ENCODE results near the gene SEMA6A. TPM values are rescaled to one million over a fixed set of nuclear protein-coding genes. Genes with fewer than 3 reads are reported as not detected.

The SEMA6A gene
- total RNA-seq, 1 donor = under 0.01 TPM

- H3K27ac ChIP-seq (ENCODE audit: low read depth, low read length) = no peak overlapping the region
- no peaks in the 10 kb centered on the region for H4K20me1 ChIP-seq (ENCODE audit: insufficient read depth, low read length)
- H3K9me3 ChIP-seq (ENCODE audit: low read depth, low read length) = no peaks in the 10 kb centered on the region
- H3K4me3 ChIP-seq (ENCODE audit: insufficient read depth, low read length) = no peak overlapping the region
- H3K79me2 ChIP-seq (ENCODE audit: insufficient read depth, low read length) = no peaks in the 10 kb centered on the region
- H3K36me3 ChIP-seq (ENCODE audit: insufficient read depth, low read length) = no peaks in the 10 kb centered on the region
- H3K4me1 ChIP-seq (ENCODE audit: insufficient read depth, low read length) = peaks cover 19% of the 10 kb centered on the region
- H3K4me2 ChIP-seq (ENCODE audit: insufficient read depth, low read length) = no peak overlapping the region
- no peak overlapping the region for H2AFZ ChIP-seq (ENCODE audit: low read length)
- no peak for DNase-seq (ENCODE audit: insufficient read length, low spot score, missing footprints)
- TF ChIP-seq CTCF (IDR thresholded peaks at IDR 0.05; ENCODE audit: extremely low read depth, low read depth, low read length) = no peak
- H3K27me3 ChIP-seq (ENCODE audit: insufficient read depth, low read length) = no peaks in the 10 kb centered on the region
Observed at GRCh38 chr5:116451066-116451465, 123.6 kb downstream of the SEMA6A start.

- Histone ChIP-seq H3K79me2 (ENCODE audit: insufficient read depth, low read length) (no peaks in the 10 kb centered on the region), H3K4me1 (ENCODE audit: insufficient read depth, low read length) (peaks cover 9% of the 10 kb centered on the region), H3K27me3 (ENCODE audit: insufficient read depth, low read length) (no peaks in the 10 kb centered on the region), H3K4me3 (ENCODE audit: insufficient read depth, low read length) (no peak overlapping the region), H3K27ac (ENCODE audit: low read depth, low read length) (no peak overlapping the region), H3K4me2 (ENCODE audit: insufficient read depth, low read length) (no peak overlapping the region), H3K9me3 (ENCODE audit: low read depth, low read length) (no peaks in the 10 kb centered on the region), H2AFZ (ENCODE audit: low read length) (no peak overlapping the region), H3K36me3 (ENCODE audit: insufficient read depth, low read length) (no peaks in the 10 kb centered on the region), H4K20me1 (ENCODE audit: insufficient read depth, low read length) (no peaks in the 10 kb centered on the region)
- no peak for TF ChIP-seq CTCF (IDR thresholded peaks at IDR 0.05; ENCODE audit: extremely low read depth, low read depth, low read length)
- no peak for DNase-seq (ENCODE audit: insufficient read length, low spot score, missing footprints)
Observed at GRCh38 chr5:116449458-116449857, 125.2 kb downstream of the SEMA6A start.

- H3K4me1 ChIP-seq (ENCODE audit: insufficient read depth, low read length) = peaks cover 4% of the 10 kb centered on the region
- H3K79me2 ChIP-seq (ENCODE audit: insufficient read depth, low read length) = no peaks in the 10 kb centered on the region
- no peak for DNase-seq (ENCODE audit: insufficient read length, low spot score, missing footprints)
- no peaks in the 10 kb centered on the region for H3K27me3 ChIP-seq (ENCODE audit: insufficient read depth, low read length)
- no peak overlapping the region for H2AFZ ChIP-seq (ENCODE audit: low read length)
- H3K4me2 ChIP-seq (ENCODE audit: insufficient read depth, low read length) = no peak overlapping the region
- H3K36me3 ChIP-seq (ENCODE audit: insufficient read depth, low read length) = no peaks in the 10 kb centered on the region
- H3K27ac ChIP-seq (ENCODE audit: low read depth, low read length) = no peak overlapping the region
- no peak overlapping the region for H3K4me3 ChIP-seq (ENCODE audit: insufficient read depth, low read length)
- TF ChIP-seq CTCF (IDR thresholded peaks at IDR 0.05; ENCODE audit: extremely low read depth, low read depth, low read length) = no peak
- H3K9me3 ChIP-seq (ENCODE audit: low read depth, low read length) = no peaks in the 10 kb centered on the region
- no peaks in the 10 kb centered on the region for H4K20me1 ChIP-seq (ENCODE audit: insufficient read depth, low read length)
Observed at GRCh38 chr5:116448870-116449427, 125.7 kb downstream of the SEMA6A start.

- no peaks in the 10 kb centered on the region for H3K79me2 ChIP-seq (ENCODE audit: insufficient read depth, low read length)
- no peak overlapping the region for H2AFZ ChIP-seq (ENCODE audit: low read length)
- H3K4me1 ChIP-seq (ENCODE audit: insufficient read depth, low read length) = no peaks in the 10 kb centered on the region
- no peak for DNase-seq (ENCODE audit: insufficient read length, low spot score, missing footprints)
- H3K36me3 ChIP-seq (ENCODE audit: insufficient read depth, low read length) = no peaks in the 10 kb centered on the region
- no peak overlapping the region for H3K27ac ChIP-seq (ENCODE audit: low read depth, low read length)
- H3K9me3 ChIP-seq (ENCODE audit: low read depth, low read length) = no peaks in the 10 kb centered on the region
- H3K4me3 ChIP-seq (ENCODE audit: insufficient read depth, low read length) = no peak overlapping the region
- no peaks in the 10 kb centered on the region for H3K27me3 ChIP-seq (ENCODE audit: insufficient read depth, low read length)
- no peak overlapping the region for H3K4me2 ChIP-seq (ENCODE audit: insufficient read depth, low read length)
- TF ChIP-seq CTCF (IDR thresholded peaks at IDR 0.05; ENCODE audit: extremely low read depth, low read depth, low read length) = no peak
- no peaks in the 10 kb centered on the region for H4K20me1 ChIP-seq (ENCODE audit: insufficient read depth, low read length)
Observed at GRCh38 chr5:116448450-116448849, 126.2 kb downstream of the SEMA6A start.

Measured in osteoblast (primary cell).